GM23338 (cell line): ENCODE results near the gene COL4A1.

ENCODE experiments used
- CREB1 ChIP-seq: fragments of 250-450 bp; sonication (Bioruptor Pico); IDR thresholded peaks from 2 replicates; pipeline ENCODE4 v1.5.0; 2020; ENCODE audit warnings: low read depth, mild to moderate bottlenecking, moderate library complexity
- CTCF ChIP-seq, 2 experiments: fragments of 200-600 bp in 1 of 2; sonication (generic) in 1 of 2; conservative IDR thresholded peaks; 2 replicates each; pipeline versions ENCODE4 v1.5.1 to v1.6.1; 2016 to 2017; ENCODE audit warnings: antibody characterized with exemption in 2 of 2, low read depth in 2 of 2, mild to moderate bottlenecking in 2 of 2, moderate library complexity in 1 of 2
- ETS1 ChIP-seq: IDR thresholded peaks from 2 replicates; pipeline ENCODE4 v1.6.1; 2016; ENCODE audit warnings: antibody characterized with exemption
- EZH2 ChIP-seq: fragments of 200-600 bp; sonication (generic); IDR thresholded peaks from one replicate; pipeline ENCODE4 v1.8.0; 2017; ENCODE audit warnings: antibody characterized with exemption, mild to moderate bottlenecking, low read depth; ENCODE audit not compliant: unreplicated experiment
- EZH2phosphoT487 ChIP-seq: fragments of 200-600 bp; sonication (generic); IDR thresholded peaks from one replicate; pipeline ENCODE4 v1.8.1; 2018; ENCODE audit warnings: antibody characterized with exemption; ENCODE audit not compliant: unreplicated experiment
- JUNB ChIP-seq: IDR thresholded peaks from one replicate; pipeline ENCODE4 v1.6.1; 2016; ENCODE audit warnings: antibody characterized with exemption; ENCODE audit not compliant: unreplicated experiment
- NANOG ChIP-seq: IDR thresholded peaks from 2 replicates; pipeline ENCODE4 v1.6.1; 2016; ENCODE audit warnings: antibody characterized with exemption, borderline replicate concordance
- POLR2AphosphoS5 ChIP-seq: IDR thresholded peaks from 2 replicates; pipeline ENCODE4 v1.6.1; 2016; ENCODE audit warnings: antibody characterized with exemption, low read depth
- REST ChIP-seq: IDR thresholded peaks from one replicate; pipeline ENCODE4 v1.6.1; 2018; ENCODE audit warnings: antibody characterized with exemption; ENCODE audit not compliant: unreplicated experiment
- ZNF331 ChIP-seq: fragments of 250-450 bp; sonication (Bioruptor Pico); IDR thresholded peaks from 2 replicates; pipeline ENCODE4 v1.5.0; 2020; ENCODE audit warnings: low read depth, mild to moderate bottlenecking, moderate library complexity
- ZNF462 ChIP-seq: fragments of 250-450 bp; sonication (Bioruptor Pico); IDR thresholded peaks from 2 replicates; pipeline ENCODE4 v1.5.0; 2020; ENCODE audit warnings: mild to moderate bottlenecking, moderate library complexity

- TF ChIP-seq CTCF (conservative IDR thresholded peaks at IDR 0.05; ENCODE audit: low read depth in 2 of 2) (no peak), EZH2 (no peak), POLR2AphosphoS5 (no peak), CREB1 (CRISPR knock-in tag) (no peak), ZNF331 (CRISPR knock-in tag) (no peak), REST (no peak), JUNB (no peak), ZNF462 (CRISPR knock-in tag) (no peak), NANOG (no peak), EZH2phosphoT487 (no peak), ETS1 (no peak)
Observed at GRCh38 chr13:110220471-110220870, 86.5 kb downstream of the COL4A1 start.
